KOPT-K1 (cell line): ENCODE results near the gene METRNL.

Experiments used
- H3K27ac ChIP-seq: fragments of 200-600 bp; sonication (generic); 2 replicates; pipeline ENCODE4 v1.5.1; 2016; ENCODE audit warnings: antibody characterized with exemption, mild to moderate bottlenecking, low read depth, low read length; ENCODE audit not compliant: poor library complexity, severe bottlenecking
- H3K36me3 ChIP-seq: fragments of 200-600 bp; sonication (generic); 2 replicates; pipeline ENCODE4 v1.5.1; 2017; ENCODE audit warnings: antibody characterized with exemption, mild to moderate bottlenecking, low read length, moderate library complexity; ENCODE audit not compliant: insufficient read depth
- H3K9me3 ChIP-seq: fragments of 200-600 bp; sonication (generic); 2 replicates; pipeline ENCODE4 v1.5.1; 2017; ENCODE audit warnings: antibody characterized with exemption, low read length, mild to moderate bottlenecking; ENCODE audit not compliant: insufficient read depth, poor library complexity, severe bottlenecking

Gene METRNL

DNA sequence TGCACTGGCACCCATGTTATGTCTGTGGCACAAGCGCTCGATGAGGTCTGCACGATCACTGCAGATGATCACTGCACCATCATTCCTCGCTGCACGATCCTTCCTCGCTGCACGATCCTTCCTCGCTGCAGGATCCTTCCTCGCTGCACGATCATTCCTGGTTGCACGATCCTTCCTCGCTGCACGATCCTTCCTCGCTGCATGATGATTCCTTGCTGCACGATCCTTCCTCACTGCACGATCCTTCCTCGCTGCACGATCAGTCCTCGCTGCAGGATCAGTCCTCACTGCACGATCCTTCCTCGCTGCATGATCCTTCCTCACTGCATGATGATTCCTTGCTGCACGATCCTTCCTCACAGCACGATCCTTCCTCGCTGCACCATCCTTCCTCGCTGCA, 29.3 kb downstream of the METRNL start:
- Histone ChIP-seq H3K9me3 (no peaks in the 10 kb centered on the region), H3K36me3 (no peaks in the 10 kb centered on the region), H3K27ac (no peak overlapping the region)

DNA sequence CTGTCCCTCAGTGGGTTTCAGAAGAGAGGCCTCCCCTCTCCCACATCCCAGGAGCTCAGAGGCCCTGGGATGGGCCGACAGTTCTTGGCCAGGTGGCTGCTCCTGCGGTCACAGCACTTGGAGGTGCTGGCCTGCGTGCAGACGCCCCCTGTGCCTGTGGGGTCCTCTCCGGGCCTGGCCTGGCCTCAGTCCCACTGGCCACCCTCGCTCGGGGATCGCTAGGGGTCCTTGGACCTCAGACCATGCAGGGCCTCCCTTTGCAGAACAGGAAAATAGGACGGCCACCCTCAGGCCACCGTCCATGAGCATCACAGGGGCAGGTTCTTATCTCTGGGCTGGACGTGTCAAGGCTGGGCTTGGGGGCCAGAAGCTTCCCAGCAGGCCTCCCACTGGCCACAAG, 30.0 kb downstream of the METRNL start:
- Histone ChIP-seq H3K27ac (no peak overlapping the region), H3K36me3 (no peaks in the 10 kb centered on the region), H3K9me3 (no peaks in the 10 kb centered on the region)

DNA sequence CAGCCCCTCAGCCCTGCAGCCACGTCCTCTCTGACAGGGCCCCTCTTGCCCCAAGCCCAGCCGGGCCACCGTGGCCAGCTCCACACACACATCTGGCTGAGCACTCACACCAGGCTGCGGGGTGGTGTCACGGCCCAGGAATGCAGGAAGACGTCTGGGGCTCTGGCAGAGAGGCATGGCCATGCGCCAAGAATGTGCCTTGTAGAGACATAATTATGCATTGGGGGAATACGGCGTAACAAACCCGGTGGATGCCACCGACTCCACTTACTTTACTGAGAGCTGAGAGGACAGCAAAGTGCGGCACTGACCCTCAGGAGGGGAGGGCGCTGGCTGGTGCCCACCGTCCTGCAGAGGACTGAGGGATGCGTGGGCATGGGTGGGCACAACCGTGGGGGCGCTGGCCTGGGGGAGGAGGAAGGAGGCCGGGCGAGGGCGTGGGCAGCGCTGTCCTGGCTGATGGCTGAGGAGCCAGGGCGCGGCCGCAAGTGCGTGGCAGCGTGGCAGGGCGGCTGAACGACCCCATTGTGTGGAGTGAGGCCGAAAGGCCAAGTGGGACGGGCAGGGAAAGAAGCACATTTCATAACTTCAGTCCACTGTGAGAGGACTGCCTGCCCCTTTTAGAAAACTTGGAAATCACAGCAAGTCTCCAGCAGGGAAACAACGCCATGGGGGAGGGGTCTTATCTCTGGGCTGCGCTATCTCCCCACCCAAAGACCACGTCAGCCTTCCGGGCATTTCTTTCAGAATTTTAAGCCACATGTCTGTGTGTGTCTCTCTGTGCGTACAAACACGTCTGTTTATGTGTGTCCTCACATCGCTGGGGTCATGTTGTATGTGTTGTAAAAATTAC, 30.6 kb downstream of the METRNL start:
- Histone ChIP-seq H3K9me3 (no peaks in the 10 kb centered on the region), H3K36me3 (no peaks in the 10 kb centered on the region), H3K27ac (no peak overlapping the region)

DNA sequence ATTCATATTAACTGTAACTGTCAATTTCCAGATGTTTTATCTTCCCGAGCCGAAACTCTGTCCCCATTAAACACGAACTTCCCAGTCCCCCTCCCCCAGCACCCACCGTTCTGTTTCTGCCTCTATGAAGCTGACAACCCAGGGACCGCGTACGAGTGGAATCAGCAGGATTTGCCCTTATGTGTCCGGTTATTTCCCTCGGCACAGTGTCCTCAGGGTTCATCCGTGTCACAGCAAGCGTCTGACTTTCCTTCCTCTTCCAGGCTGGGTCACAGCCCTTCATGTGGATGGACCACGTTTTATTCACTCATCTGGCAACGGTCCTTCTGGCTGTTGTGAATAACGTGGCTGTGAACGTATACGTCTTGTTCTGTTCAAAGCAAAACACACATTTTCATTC, 31.3 kb downstream of the METRNL start:
- H3K27ac ChIP-seq = no peak overlapping the region
- no peaks in the 10 kb centered on the region for H3K9me3 ChIP-seq
- H3K36me3 ChIP-seq = no peaks in the 10 kb centered on the region

DNA sequence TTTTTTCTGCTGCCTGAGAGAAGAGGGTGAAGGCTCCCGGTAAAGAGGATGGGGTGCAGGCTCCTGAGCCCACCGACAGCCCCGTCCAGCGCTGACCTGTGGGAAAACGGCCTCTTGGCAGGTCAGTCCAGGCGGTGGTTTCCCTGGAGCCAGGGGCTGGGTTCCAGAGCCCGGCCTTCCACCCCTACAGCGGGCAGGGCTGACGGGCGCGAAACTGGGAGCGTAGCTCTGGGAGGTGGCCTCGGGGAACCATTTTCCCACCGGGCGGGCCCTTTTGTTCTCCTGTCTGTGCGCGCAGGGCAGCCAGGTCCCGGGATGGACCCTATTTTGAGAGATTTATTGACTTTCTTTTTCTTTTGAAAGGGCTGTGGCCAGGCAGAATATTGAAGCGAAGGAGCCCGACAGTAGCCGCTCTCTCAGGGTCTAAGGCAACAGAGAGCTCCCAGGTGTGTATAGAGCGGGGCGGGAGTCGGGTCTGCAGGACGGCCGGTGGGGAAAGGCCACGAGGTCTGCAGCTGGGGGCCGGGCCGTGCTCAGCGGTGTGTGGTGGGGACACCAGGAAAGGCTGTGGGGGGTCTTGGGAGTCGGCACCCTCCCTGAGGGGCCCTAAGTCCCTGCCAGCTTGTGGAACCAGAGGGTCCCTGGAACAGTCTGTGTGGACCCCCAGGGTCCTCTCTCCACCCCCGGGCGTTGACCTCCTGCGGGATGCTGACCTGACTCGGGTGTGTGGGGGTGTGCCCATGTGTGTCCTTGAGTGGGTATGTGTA, 32.3 kb downstream of the METRNL start:
- Histone ChIP-seq H3K36me3 (no peaks in the 10 kb centered on the region), H3K9me3 (no peaks in the 10 kb centered on the region), H3K27ac (no peak overlapping the region)

DNA sequence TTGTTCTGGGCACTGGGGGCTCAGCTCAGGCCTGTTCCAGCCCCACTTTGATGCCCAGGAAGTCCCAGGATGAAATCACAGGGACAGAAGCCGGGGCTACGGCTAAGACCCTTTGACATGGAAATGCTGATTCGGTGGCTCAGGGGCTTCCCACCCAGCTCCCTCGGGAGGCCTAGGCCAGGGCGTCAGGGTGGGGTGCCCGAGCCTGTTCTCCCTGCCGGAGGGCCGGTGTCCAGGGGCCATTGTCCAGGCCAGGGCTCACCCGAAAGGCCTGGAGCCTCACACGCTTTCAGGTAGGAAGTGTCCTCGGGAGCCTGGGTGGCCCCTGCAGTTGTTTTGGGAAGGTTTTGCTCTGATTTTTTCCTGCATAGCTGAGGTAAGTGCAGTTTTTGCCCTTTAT, 34.0 kb downstream of the METRNL start:
- H3K9me3 ChIP-seq = no peaks in the 10 kb centered on the region
- H3K27ac ChIP-seq = no peak overlapping the region
- H3K36me3 ChIP-seq = no peaks in the 10 kb centered on the region

DNA sequence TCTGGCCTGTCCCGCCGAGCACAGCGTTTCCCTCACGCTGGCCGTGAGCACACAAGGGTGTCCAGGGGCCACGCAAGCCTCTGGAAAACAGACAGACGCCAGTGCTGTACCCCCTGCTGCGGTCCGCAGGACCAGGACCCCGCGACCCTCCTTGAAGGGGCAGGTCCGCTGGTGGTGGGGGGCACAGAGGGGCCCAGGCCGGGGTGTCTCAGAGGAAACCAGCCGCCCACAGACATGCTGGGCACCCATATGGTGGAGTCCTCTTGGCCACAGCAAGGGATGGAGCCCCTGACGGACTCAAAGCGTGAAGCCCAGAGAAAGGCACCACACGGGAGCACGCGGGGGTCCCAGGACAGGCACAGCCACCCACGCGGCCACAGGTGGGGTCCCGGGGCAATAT, 34.4 kb downstream of the METRNL start:
- no peaks in the 10 kb centered on the region for H3K9me3 ChIP-seq
- no peak overlapping the region for H3K27ac ChIP-seq
- H3K36me3 ChIP-seq = no peaks in the 10 kb centered on the region

DNA sequence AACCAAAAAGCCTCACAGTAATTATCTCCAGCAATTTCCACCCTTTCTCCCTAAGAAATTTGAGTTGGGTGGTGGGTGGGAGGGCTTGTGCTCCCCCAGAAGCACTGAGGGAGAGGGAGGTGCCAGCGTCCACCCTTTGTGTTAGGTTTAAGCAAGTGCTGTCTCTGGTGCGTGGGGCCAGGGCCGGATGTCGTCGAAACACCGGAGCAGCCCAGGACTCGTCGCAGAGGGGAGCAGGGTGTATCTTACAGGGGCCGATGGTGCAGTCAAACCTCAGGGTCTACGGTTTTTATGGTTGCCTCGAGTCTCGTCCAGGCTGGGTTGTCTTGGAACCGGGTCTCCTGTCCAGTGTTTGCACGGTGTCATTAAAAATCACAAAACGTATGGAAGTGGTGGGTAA, 35.3 kb downstream of the METRNL start:
- H3K36me3 ChIP-seq = no peaks in the 10 kb centered on the region
- H3K9me3 ChIP-seq = no peaks in the 10 kb centered on the region
- no peak overlapping the region for H3K27ac ChIP-seq

DNA sequence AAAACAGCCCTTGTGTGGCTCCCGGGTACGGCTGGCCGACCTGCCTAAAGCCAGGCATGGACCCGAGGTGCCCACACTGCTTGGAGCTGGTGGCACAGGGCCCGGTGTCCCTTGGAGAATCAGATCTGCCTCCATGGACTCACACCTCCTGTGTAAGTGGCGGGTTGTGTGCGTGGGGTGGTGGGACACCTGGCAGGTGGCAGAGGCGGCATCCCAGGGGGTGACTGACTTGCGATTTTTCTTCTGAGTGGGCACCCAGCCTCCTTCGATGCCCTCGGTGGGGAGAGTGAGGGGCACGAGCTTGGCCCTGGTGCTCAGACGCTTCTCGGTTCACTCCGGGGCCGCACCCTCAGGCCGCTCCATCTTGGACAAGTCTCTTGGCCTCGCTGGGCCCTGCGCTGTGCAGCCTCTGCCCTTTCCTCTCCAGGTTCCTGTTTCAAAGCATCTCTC, 35.8 kb downstream of the METRNL start:
- H3K9me3 ChIP-seq = no peaks in the 10 kb centered on the region
- no peak overlapping the region for H3K27ac ChIP-seq
- no peaks in the 10 kb centered on the region for H3K36me3 ChIP-seq

DNA sequence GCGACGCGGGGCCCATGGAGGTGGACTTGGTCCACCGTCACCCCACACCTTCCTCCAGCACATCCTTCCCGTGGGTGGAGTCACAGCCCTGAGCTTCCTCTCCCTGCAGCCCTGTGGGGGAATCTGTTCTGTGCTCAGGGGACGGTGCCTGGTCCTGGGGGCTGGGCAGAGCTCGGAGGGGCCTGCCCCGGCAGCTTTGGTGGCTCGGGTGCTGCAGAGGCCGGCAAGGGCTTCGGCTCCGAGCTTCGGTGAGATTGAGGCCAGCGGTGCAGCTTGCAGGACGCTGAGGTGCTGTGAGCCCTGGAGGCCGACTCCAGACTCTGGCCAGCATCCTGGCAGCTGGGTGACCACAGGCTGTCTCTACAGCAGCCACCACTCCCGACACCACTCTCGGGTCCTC, 36.4 kb downstream of the METRNL start:
- Histone ChIP-seq H3K9me3 (no peaks in the 10 kb centered on the region), H3K27ac (no peak overlapping the region)

DNA sequence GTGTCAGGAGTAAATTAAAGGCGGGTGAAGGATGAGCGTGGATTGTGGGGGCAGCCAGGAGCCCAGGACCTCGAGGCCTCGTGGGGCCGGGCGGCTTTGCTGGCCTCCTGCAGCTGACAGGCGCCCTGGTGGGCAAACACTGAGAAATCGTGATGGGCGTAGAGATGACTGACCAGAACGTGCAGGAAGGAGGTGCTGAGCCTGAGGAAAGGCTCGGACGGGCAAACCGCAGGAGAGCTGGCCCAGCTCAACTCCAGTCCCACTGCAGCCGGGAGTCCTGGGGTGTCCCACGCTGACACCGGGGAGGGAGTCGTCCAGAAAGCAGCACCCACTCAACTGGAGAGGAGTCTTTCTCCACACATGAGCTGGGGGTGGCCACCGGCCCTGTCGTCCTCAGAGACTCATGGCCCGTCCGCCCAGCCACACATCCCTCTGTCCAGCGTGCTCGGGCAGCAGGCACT, 36.9 kb downstream of the METRNL start:
- no peaks in the 10 kb centered on the region for H3K36me3 ChIP-seq
- no peaks in the 10 kb centered on the region for H3K9me3 ChIP-seq
- H3K27ac ChIP-seq = no peak overlapping the region

More for the DNA sequence above, 36.4 kb downstream of the METRNL start:
- no peaks in the 10 kb centered on the region for H3K36me3 ChIP-seq

DNA sequence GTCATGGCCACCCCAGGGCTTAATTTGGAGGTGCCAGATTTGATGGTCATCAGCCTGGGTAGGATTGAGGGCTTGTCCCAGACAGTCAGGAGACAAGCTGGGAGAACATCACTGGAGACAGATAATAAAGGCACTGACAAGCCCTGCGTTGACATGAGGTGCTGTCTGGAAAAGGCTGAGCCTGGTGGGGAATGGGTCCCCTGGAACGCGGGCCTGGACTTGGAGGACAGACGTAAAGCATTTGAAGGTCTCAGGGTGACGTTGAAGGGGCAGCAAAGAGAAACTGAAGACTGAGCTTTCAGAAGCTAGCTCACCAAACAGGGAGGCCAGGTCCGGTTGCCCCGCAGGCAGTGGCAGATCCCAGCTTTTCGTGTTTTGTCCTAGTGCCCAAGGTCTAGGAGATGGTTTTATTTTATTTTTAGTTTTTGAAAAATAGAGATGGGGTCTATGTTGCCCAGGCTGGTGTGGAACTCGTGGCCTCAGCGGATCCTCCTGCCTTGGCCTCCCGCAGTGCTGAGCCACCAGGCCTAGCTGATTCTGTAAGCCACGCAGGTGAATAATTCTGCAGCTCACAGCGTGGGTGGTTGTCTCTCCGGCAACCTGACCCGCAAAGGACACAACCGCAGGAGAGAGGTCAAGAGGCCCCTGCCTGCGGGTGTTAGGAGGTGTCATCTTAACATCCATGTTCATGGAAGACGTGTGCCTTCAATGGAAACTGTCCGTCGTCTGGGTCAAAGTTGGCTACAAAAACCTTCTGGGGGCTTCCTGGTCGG, 37.6 kb downstream of the METRNL start:
- Histone ChIP-seq H3K36me3 (no peaks in the 10 kb centered on the region), H3K9me3 (no peaks in the 10 kb centered on the region), H3K27ac (no peak overlapping the region)

DNA sequence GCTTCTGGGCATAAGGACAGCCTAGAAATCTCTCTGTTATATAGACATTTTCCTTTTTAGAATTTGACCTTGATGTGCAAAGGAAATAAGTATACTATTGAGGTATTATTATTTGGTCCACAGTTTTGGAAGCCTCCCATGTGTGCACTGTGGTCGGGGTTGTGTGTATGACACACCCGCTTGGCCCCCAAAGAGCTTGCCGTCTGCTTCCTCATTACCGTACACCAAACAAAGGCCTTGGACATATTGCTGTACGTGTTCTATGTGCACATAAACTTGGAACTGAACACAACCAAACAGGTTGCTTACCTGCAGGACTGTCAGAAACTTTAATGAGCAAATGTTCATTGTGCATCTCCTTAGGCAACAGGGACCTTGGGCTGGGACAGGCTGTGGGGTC, 38.2 kb downstream of the METRNL start:
- Histone ChIP-seq H3K9me3 (no peaks in the 10 kb centered on the region), H3K27ac (no peak overlapping the region), H3K36me3 (no peaks in the 10 kb centered on the region)

DNA sequence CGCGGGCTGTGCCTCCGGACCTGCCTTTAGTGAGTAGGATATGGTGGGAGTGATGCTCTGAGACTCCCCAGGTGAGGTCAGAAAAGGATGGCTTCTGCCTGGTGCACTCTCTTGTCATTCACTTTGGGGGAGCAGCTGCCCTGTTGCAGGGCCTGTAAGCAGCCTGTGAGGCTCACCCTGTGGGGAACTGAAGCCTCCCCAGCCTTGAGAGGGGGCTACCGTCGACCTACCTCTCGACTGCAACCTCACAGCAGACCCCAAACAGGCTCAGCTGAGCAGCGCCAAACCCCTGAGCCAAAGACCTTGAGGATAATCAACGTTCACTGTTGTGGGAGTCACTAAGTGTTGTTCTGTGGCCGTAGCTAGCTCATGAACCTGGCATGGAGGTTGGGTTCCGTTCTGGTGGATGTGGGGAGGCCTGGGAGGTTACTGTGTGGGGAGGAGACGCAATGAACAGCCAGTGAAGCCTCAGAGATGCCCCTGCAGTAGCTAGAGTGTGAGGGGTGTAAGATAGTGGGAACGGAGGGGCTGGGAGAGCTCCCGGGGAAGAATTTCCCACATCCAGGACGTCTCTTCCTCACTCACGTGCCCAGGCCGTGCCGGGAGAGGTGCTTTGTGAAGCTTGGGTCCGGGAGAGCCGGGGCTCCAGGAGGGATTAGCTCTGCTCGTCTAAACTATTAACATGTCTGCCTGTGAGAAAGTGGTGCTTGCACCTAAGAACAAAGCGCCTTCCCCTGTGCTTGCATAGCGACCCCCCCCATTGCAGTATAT, 38.8 kb downstream of the METRNL start:
- no peaks in the 10 kb centered on the region for H3K36me3 ChIP-seq
- H3K9me3 ChIP-seq = no peaks in the 10 kb centered on the region
- no peak overlapping the region for H3K27ac ChIP-seq
